Measurements from ENCODE around the gene COL7A1.

Gene COL7A1

DNA sequence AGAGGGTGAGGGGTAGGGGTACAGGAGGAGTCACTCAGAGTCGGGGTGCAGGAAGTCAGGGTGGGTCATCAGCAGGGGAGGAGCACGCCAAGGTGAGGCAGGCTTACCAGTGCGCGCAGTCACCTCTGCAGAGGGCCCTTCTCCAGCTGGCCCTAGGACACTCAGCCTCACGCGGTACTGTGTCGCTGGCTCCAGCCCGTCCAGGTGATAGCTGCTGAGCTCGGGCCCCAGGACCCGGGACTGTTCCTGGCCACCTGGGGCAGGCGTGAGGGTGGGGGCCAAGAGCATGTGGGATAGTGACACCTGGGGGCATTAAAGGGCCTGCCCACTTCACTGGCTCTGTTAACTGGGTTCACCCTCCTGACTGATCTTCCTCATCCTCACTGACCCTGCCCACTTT is 7.4 kb downstream of the COL7A1 start:
- no peak for DNase-seq

DNA sequence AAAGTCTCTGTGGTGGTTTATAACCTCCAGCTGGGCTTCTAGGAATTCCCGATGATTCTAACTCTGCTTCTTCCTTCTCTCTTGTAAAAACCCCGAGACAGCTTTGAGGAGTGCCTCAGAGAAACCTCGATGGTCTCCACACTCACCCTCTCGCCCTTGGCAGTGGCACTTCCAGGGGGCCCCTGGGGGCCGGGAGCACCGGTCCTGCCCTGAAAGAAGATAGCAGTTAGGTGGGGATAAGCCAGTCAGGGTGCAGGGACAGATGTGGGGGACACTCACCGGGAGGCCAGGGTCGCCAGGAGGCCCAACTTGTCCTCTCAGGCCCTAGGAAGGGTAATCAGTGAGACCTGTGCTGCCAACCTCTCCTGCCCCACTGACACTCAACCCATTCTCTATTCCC is 9.7 kb downstream of the COL7A1 start:
- DNase-seq = no peak

DNA sequence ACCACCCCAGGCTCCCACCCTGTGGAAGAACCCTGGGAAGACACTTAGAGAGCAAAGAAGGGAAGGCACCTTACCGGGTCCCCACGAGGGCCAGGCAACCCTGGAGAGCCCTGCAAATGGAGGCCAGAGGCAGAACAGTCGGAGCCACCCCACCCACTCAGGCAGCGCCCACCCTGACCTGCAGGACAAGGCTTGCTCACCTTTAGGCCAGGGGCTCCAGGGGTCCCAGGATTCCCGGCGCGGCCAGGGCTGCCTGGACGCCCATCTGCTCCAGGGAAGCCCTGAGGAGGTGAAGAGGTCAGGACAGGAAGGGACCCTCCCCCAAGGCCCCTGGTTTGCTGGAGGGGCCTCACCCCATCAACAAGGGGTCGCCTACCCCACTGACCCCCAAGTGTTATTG is 10.3 kb downstream of the COL7A1 start:
- no peak for DNase-seq

DNA sequence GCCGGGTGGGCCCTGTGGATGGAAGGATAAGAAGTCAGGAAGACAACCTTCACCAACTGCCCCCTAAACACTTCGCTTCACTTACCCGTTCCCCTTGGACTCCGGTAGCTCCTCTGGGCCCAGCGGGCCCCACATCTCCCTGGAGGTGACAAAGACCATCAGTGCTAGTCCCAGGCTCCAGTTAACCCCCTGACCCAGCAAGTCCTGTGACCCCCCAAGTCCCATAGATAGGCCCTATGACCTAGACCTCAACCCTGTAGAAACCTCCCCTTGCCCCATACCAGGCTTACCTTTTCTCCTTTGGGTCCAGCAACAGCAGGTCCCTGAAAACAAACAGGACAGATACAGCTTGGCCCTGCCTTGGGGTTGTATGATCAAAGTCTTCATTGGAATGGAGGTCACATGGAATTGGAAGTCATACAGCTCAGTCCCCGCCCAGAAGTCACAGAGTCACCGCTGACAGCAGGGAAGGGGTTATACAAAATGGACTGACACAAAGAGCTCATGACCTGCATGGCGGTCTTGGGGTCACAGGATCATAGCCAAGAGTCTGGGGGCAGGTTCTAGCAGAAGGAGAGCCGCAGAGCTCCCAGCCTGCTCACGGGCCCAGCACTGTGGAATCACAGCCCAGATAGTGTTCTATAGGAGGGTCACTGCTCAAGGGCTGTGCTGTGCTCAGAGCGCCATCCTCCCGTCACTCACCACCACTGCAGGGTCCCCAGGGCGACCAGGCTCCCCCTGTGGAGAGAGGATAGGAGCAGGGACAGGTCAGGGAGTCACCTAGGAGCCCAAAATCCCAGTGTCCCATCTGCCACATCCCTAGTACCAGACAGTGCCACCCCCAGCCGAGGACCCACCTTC is 13.3 kb downstream of the COL7A1 start:
- no peak for DNase-seq

DNA sequence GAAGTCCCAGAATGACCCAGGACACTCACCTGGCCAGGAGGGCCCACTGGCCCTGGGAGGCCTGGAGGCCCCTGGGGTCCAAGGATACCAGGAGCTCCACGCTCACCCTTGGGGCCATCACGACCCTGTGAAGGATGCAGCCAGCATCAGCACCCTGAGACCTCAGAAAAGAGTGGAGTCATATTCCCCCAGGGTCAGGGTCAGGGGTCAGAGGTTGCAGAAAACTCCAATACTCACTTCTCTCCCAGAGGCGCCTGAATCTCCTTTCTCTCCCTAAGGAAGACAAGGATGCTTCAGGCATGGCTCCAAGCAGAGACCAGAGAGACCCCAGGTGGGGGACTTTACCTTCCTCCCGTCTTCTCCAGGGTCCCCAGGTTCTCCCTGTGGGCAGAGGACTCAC is 18.5 kb downstream of the COL7A1 start:
- no peak for DNase-seq

DNA sequence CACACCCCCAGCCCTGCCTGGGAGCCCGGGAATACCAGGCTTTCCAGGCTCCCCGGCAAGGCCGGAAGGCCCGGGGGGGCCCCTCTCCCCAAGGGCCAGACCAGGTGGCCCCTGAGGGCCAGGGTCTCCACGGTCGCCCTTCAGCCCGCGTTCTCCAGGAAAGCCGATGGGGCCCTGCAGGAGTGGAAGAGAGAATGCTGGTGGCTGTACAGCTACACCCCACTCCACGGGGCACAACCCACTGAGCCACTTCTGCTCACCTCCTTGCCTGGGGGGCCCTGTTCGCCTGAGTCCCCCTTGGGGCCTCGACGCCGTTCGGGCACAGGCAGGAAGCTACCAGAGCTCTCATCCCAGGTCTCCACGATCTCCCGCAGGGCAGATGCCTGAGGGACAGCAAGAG is 19.8 kb downstream of the COL7A1 start:
- no peak for DNase-seq

DNA sequence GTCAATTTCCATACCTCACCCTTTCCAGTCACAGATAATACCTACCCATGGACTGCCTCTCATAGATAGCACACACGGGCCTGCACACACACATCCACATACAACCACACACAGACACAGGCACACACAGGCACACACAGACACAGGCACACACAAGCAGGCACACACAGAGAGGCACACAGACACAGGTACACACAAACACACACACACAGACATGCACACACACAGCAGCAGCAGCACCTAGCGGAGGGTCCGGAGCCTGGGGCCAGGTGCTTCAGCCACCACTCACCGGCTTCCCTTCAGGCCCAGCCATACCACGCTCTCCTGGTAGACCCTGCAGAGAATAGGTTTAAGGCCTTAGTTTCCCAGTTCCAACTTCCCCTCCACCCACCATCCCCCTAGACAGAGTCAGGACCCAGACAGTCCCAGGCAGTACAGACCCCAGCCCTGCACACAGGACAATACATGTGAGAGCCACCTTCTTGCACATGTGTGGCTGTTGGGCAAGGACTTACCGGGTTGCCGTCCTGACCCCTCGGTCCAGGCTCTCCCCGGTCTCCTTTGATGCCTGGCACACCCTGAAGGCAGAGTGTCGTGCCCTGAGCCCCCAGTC is 21.1 kb downstream of the COL7A1 start:
- no peak for DNase-seq

DNA sequence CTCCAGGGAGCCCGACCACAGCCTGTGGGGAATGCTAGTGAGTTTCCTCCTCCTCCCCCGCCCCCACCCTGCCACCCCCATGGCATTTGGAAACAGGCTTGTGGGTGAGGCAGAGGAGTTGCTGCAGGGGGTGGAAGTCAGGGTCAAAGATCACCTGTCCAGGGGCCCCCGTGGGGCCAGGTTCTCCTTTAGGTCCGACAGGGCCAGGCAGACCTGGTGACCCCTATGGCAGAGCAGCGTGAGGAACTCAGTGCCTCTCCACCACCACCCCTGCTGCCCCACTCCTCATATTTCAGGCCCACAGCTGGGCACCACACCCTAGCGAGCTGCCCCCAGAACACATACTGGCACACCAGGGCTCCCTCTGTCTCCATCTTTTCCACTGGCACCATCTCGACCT is 22.6 kb downstream of the COL7A1 start:
- no peak for DNase-seq

DNA sequence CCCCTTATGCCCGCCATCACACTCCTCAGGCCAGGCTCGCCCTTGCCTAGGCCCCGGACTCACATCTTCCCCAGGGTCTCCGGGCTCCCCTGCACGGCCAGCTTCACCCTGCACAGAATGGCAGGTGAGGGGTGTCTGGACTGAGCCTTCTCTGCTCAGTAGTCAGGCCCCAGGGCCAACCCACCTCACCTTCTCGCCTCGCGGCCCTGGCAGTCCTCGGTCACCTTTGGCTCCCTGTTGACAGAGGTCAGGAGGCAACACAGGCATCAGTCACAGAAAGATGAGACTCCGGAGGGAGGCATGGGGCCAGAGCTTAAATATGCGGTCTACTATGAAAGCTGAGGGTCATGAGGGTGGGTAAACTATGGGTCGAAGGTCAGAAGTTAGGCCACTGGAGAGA is 23.2 kb downstream of the COL7A1 start:
- no peak for DNase-seq

DNA sequence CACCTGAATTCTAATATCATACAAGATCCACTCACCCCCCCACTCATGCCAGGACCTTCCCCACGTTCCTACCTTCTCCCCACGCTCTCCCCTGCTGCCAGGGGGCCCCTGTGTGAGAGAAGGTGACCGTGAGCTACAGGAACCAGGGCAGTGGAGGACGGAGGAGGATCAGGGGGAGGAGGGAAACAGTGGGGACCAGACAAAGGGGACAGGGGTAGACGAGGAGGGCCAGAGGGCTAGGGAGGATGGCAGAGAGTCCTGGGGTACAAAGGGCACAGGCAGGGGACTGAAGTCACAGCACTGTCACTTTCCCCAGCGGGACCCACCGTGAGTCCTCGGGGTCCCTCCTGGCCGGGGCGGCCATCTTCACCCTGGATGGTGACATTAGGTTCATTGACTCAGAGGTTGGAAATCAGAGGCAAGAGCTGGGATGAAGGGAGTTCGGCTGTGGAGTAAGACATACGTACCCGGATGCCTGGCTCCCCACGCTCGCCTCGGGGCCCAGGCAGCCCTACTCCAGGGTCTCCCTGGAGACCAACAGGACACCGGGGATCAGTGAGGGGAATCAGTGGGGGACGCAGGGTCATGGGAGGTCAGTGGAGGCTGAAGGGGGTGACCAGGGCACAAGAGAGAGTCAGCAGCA is 25.2 kb downstream of the COL7A1 start:
- no peak for DNase-seq

DNA sequence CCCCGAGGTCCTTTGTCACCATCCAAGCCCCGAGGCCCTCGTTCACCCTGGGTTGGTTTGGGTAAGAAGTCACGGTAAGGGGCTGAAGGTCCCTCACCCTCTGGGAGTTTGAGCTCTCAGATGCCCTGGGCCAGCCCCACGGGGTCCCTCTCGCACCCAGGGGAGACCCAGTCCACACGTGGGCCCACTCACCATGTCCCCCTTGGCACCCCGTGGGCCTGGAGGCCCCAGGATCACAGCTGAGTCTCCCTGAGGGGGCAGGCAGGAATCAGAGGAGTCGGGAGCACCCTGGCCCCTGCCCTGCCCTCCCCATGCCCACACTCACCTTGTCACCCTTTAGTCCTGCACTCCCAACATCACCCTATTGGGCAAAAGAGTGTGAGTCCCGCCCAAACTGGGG is 25.7 kb downstream of the COL7A1 start:
- no peak for DNase-seq

DNA sequence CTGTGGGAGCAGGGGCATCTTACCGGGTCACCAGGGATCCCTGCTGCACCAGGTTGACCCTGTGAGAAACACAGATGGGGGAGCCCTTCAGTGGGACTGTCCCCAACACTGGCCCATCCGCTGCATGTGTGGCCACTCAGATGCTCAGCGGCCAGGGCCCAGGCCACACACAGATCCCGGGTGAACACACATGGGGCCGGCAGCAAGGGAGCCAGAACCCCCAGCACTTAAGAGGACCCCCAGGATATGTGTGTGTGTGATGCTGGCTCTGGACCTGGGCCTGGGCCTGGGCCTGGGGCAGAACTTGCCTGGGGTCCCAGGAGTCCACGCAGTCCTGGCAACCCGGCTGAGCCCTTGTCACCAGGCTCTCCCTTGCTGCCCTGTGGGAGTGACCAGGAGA is 26.7 kb downstream of the COL7A1 start:
- no peak for DNase-seq

DNA sequence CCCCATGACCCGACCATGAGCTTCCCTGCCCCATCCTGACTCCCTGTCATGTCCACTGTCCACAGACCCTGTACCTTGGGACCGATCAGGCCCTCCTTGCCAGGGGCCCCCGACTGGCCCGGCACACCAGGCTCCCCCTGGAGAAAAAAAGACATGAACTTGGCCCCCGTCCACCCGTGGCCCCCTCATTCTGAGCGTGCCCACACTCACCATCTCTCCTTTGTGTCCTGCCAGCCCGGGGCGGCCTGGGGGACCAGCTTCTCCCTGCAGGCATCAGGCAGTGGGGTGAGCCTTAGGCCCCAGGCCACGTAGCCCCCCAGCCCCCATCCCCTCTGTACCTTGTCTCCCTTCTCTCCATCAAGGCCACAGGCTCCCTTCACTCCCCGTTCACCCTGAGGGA is 27.6 kb downstream of the COL7A1 start:
- DNase-seq = no peak

DNA sequence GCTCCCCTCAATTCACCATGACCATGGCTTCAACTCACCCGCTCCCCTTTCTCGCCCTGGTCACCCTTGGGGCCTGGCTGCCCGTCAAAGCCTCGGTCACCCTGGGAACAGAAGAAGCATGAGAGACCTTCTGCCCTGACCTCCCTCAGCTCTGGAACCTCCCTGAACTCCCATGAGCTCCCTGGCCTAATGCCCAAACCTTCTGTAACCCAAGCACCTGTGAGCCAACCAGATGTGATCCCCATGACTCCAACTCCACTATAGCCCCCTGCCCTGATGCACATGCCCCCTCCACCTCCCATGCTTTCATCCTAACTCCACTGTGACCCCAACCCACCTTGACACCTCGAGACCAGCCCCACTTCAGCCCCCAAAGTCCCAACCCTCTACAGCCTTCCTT is 28.0 kb downstream of the COL7A1 start:
- no peak for DNase-seq

DNA sequence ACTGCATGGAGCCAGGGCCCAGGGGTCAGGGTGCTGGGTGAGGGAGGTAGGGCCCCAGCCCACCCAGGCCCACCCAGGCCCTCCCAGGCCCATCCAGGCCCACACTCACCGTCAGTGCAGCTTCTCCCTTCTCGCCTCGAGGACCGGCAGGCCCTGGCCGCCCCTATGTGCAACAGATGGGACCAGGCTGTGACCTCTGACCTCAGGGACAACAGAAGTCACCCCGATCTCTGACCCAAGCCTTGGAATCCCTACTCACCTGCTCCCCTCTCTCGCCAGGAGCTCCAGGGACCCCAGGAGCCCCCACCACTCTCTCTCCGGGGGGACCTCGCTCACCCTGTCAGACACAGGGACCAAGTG is 28.7 kb downstream of the COL7A1 start:
- DNase-seq = no peak

DNA sequence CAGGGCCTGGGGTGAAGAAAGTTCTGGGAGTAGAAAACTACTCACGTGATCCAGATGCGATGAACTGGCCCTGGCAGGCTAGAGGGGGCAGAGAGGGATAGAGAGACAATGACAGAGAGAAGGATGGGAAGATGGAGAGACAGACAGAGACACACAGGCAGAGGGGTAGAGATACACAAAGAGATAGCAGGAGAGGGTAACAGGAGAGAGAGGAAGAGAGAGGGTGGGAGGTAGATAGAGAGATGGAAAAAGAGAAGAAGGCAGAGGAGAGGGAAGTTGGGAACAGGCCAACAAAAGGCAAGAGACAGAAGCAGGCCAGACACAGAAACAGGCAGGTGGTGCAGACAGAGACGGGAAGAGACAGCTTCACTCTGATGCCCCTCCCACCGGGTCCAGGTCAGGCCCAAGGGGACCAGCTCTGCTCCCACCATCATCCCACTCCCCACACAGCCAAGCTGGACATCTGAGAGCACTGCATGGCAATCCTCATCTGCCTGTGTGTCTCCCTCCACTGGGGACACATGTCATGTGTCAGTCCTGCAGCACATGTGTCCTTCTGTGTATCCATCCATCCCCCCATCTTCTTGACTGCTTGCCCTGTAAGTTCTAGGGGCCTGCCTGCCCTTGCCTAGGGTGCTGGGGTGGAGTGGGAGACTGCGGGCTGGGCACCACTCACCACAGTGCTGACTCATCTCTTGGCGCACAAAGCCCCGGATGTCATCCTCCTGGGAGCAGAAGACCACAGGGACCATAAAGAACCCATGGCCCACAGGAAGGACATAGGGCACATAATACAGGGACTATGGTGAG is 29.3 kb downstream of the COL7A1 start:
- DNase-seq = no peak

DNA sequence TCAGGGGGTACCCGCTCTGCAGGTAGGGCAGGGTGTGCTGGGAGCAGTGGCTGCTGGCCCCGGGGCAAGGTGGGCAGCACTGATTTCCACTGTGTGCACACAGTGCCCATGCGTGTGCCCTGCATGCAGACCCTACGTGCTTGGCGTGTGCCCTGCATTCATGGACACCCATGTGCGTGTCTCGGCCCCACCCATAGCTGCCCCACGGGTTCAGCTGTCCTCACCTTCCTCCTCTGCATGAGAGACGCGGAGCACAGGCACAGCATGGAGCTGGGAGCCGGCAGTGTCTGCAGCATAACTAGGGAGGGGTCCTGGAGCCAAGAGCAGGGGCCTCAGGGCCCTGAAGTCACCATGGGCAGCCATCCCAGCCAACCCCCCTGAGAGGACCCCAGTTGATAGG is 29.9 kb downstream of the COL7A1 start:
- no peak for DNase-seq

DNA sequence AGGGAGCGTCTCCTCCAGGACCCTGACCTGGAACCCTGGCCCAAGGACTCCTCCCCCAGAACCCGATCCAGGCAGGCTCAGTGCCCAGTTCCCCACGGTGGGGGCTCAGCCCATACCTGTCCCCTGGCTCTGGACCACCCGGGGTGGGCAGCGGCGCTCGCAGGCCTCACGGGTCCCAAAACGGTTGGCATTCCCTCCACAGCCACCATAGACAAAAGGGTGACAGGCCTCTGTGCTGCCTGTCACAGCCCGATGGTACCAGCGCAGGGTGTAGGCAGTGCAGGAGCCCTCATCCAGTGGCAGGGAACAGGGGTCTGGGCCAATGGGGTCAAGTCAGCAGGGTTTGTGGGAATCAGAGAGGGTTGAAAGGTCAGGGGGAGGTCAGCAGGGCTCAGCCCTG is 30.5 kb downstream of the COL7A1 start:
- no peak for DNase-seq

DNA sequence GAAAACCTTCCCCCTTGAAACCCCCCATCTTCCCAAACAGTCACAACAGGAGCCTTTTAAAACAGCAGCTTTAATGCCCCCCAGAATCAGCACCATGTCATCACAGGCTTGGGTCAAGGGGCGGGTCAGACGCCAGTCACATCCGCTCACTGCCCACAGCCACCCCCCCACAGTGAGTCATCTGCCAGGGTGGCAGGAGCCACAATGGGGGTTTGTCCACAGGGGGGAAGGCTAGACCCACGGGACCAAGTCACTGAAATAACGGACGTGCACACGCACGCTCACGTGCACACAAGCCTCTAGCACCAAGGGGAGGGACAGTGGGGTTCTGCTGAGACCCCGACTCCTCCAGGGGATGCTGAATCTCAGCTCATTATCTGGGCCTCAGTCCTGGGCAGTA is 31.1 kb downstream of the COL7A1 start:
- DNase-seq = peak; percentile 67

DNA sequence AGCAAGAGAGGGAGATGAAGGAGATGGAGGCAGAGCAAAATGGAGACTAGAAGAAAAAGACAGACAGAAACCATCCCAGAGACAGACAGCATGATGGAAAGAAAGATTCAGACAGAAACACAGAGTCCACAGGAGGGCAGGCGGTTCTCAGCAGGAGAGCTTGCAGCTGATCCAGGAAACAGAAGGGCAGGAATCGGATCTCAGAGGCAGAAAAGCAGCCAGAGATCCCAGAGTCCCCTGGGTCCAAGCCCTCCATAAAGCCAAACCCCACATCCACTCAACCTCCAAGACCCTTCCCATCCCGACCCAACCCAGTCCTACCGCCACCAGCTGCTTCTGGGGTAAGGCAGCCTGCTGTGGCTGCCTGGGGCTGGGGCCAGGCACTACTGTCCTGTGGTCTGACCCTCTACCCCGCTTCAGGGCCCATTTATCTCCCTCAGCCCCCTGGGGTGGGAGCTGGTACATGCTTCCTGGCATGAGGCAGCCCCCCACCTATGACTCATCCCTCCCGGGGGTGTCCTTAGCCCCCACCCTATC is 31.7 kb downstream of the COL7A1 start, which contains the start of gene UCN2:
Gene UCN2 (minus strand): TSS at position 400 of the 537 bp plus-strand sequence. CDS start 657 bp downstream, outside the sequence.
- DNase-seq = no peak

DNA sequence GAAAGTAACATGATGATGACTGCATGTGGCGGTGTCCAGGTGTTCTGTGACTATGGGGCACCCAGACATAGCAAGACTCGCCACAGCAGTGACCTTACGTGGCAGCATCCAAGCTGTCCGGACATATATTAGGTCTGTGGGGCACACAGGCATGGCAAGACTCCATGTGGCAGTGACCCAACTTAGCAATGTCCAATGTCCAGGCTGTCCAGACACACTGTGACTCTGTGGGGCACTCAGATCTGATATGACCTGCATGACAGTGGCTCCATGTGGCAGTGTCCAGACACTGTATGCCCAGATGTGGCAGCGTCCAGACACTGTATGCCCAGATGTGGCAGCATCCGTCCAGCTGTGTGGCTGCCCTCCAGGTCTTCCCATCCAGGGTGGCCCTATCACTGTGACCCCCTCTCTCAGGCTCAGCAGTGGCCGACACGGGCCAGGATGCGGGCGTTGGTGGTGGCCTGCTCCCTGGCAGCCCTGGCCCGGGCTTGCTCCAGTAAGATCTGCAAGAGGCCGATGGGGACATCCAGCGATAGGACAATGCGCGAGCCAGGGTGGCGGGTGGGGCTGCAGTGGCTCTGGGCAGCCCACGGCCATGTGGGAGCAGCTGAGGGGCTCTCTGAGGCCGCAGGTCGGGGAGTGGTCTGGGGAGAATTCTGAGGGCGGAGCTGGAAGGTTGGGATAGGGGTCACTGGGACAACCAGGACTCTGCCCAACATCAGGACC is 32.6 kb downstream of the COL7A1 start:
- DNase-seq = no peak

DNA sequence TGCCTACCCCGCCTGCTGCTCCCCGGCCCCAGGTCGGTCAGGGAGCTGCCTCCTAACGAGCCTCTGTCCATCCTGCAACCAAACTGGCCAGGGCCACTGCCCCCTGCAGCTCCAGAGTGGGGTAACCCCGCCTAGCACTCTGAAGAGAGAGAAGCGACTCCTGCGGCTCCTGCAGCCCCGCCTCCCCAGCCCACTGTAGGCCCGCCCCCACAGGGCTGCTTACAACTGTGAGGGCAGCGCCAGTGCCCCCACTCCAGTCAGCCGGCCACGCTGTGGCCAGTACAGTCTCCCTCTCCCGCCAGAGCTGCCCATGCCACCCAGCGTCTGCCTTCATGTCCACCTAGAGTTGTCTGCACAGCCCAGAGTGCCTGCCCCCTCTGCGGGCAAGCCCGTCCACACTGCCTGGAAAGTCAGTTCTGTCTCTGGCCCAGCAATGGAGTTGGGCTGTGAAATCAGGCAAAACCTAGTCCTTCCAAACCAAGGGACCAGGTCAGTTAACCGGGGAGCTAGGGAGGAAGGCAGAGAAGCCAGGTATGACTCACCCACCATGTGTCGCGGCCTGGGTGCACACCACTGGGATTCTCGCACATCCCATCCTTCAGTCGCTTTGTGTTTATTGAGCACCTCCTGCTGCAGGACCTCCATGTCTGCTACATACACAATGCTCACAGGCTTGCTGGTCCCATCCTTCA is 33.9 kb downstream of the COL7A1 start:
- no peak for DNase-seq

All from CD4-positive, alpha-beta T cell treated with Interleukin-17A for 1 hour (primary cell).